T-helper 22 cell (primary cell): ENCODE results near the gene INSL3.
A peak's percentile ranks its signal among the peaks of the same experiment; 100 is the strongest.

ENCODE experiments used
- DNase-seq: peaks from one replicate; pipeline ENCODE4 v3.0.0-alpha.2; 2020; ENCODE audit warnings: low read depth

The INSL3 gene

GRCh38 chr19:17821190-17821589 lies at the start of gene INSL3:
Gene INSL3, minus strand, starts transcription at chr19:17821519. Its CDS starts 13 bp downstream, at chr19:17821506.
- DNase-seq = no peak

- DNase-seq = no peak
These were observed 47.8 kb upstream of the INSL3 start for GRCh38 chr19:17869114-17869608.

GRCh38 chr19:17868669-17869068 lies 47.4 kb upstream of the INSL3 start:
- DNase-seq = no peak

- no peak for DNase-seq
These were observed 45.7 kb upstream of the INSL3 start for GRCh38 chr19:17866964-17867486.

- DNase-seq = no peak
These were observed 45.1 kb upstream of the INSL3 start for GRCh38 chr19:17866312-17866963.

GRCh38 chr19:17865364-17866311 lies 44.3 kb upstream of the INSL3 start:
- DNase-seq = no peak

GRCh38 chr19:17863520-17864182 lies 42.3 kb upstream of the INSL3 start:
- DNase-seq = no peak

DNA sequence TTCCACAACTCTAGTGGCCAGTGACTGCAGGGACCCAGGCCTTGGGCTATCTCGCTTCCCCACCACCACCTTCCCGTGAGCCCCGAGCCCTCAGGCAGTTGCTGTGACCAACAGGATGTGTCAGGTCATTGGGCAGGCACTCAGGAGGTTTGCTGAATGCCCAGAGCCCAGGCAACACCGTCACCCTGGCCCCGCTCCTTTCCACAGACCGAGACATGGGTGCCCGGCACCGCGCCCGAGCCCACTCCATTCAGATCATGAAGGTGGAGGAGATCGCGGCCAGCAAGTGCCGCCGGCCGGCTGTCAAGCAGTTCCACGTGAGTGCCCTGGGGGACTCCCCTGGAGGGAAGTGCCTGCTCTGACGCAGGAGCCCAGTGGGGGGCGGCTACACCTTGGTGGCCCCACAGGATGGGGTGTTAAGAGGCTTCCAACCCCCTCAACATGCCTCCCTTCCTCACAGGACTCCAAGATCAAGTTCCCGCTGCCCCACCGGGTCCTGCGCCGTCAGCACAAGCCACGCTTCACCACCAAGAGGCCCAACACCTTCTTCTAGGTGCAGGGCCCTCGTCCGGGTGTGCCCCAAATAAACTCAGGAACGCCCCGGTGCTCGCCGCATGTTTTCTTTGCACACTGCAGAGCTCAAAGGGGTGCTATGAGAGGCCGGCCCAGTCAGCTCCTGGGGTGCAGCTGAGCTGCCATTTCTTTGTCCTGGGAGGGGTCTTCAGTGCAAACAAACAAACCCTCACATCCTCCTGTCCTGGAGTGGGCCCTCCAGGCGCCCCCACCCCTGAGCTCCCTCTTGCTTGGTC lies 41.6 kb upstream of the INSL3 start:
- no peak for DNase-seq

- DNase-seq = no peak
These were observed 40.5 kb upstream of the INSL3 start for GRCh38 chr19:17861542-17862402.

DNA sequence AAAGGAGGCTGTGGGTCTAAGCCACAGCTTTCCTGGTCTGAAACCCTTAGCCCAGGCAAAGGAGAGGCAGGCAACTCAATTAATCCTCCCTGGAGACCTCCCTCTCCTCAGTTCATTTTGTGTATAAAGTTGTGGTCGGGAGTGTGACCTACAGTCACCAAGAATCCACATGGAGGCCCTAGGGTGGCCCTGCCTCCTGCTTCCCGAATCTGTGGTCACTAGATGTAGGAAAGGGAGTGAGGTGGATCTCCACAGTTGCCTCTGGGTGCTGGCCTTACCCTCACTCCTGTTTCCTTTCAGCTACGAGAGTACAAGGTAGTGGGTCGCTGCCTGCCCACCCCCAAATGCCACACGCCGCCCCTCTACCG lies 39.7 kb upstream of the INSL3 start:
- DNase-seq = no peak

DNA sequence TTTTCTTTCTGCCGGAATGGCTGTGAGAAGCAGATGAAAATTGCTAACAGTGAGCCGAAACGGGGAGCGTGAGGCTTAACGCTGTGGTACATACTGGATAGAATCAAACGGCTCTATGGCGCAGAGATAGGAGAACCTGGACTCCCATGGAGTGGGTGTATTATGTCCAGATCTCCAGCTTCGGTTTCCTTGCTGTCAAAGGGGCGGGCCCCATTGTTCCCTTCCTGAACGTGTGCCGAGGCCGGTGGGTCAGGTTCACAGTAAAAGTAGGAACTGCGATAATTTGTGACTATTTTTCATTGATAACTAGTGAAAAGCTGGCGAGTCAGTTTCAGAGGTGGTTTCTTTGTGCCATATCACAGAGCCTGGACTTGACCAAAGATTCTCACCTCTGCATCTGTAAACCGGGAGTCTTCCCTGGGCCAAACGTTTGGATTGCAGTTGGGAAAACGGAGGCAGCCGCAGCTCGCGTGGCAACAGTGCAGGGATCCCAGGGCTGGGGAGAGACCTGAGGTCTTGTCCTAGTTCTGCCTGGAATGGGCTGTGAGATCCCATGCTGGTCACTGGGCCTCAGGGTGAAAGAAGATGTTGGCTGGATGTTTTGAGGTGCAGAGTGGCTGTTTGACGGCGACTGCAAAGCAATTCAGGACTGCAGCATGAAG lies 39.1 kb upstream of the INSL3 start:
- DNase-seq = no peak

DNA sequence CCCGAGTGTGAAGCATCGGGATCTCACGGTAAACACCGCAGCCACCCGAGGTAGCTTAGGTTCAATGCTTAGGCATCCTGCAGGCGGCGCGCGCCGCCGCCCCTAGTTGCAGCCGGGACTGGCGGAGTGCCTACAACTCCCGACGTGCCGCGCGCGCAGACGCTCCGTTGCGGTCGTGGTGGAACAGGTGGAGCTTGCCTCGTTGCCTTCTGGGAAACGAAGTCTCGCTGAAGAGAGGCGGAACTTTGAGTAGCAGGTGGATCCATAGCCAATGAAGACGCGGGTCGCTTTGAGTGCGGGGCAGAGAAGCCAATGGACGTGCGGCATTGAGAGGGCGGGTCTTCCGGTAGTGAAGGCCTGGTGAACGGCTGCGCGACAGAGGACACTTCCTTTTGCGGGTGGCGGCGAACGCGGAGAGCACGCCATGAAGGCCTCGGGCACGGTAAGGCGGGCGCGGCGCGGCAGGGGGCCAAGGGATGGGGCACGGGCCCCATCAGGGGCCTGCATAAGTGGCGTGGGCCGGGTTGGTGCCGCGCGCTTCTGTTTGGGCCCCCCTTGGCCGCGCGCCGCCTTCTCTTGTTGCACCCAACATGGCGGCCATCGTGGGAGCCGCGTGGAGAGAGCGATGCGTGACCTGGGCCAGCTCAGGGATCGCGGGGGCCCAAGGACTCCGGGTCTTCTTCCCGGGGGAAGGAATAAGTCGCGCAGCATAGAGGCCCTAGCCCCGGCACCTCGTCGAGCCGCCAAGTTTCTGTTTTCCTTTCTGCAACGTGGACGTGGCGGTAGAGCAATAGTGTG lies 38.4 kb upstream of the INSL3 start, which contains the start of gene RPL18A:
Gene RPL18A (plus strand): TSS at position 378 of the 798 bp plus-strand sequence. CDS start 47 bp downstream, at position 425.
- peak; percentile 99 for DNase-seq

GRCh38 chr19:17855280-17856152 lies 34.2 kb upstream of the INSL3 start:
- peak; percentile 61 for DNase-seq

GRCh38 chr19:17854061-17854460 lies 32.7 kb upstream of the INSL3 start:
- no peak for DNase-seq

DNA sequence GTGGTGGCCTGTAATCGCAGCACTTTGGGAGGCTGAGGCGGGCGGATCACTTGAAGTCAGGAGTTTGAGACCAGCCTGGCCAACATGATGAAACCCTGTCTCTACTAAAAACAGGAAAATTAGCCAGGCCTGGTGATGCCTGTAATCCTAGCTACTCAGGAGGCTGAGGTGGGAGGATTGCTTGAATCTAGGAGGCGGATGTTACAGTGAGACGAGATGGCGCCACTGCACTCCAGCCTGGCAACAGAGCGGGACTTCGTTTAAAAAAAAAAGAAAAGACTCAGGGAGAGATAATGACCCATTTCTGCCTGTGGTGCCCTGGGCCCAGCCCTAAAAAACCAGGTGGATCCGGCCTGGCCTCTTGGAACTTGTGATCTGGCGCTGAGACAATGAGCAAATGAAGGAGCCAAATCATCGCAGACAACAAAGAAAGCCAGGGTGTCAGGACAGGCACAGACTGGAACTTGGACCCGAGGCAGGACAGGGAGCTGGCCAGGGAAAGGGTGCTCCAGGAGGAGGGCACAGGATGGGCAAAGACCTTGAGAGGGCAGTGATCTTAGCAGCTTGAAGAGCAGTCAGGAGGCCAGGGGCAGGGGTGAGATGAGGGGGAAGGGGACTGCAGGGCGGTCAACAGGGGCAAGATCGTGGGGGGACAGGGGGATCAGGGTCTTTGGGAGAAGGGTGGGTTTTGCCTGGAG lies 27.4 kb upstream of the INSL3 start:
- no peak for DNase-seq

DNA sequence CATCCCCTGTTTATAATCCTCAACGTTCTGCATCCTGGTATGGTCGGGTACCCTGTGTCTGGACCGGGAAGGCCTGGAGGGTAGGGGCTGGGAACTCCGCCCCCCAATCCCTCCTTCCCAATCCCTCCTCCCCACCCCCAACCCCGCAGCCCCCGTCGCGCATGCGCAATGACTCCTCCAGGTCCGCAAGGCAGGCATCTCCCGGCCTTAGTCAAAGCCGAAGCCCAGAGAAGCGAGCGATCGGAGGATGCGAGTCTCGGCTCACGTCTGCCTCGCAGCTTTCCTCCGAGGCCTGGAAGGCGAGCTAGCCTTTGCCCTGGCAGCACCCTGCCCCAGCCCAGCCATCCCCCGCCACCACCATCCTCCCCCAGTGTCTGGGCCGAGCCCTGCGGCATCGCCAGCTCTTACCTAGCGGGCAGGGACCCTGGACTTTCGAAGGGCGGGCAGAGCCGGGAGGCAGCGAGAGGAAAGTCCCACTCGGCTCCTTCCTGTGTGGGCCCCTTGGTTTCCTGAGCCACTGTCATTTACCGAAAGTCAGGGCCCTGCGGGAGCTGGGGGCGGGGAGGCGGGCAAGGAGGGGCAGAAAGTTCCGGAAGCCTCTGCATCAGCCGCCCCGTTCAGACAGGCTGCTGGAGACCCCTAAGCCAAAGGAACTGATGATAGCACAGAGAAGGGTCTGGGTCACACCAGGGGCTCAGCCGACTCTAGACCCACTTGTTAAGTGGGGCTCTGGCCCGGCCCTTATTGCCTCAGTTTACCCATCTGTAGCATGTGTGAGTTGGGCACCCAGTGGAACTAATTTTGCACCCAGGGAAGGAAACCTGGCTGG lies 26.4 kb upstream of the INSL3 start, which contains the start of gene JAK3:
Gene JAK3 (minus strand): TSS at position 445 of the 829 bp plus-strand sequence. CDS start 3,565 bp downstream, outside the sequence.
- DNase-seq = peak; percentile 76
